Endothelial cell of hepatic sinusoid (primary cell): ENCODE results near the gene SEPTIN3.

Experiments used
- in situ Hi-C: cut with HindIII; loops from 2 replicates; pipeline ENCODE4 v1.10.0; 2017; ENCODE audit warnings: low sequenced_read_pairs

SEPTIN3 gene

DNA sequence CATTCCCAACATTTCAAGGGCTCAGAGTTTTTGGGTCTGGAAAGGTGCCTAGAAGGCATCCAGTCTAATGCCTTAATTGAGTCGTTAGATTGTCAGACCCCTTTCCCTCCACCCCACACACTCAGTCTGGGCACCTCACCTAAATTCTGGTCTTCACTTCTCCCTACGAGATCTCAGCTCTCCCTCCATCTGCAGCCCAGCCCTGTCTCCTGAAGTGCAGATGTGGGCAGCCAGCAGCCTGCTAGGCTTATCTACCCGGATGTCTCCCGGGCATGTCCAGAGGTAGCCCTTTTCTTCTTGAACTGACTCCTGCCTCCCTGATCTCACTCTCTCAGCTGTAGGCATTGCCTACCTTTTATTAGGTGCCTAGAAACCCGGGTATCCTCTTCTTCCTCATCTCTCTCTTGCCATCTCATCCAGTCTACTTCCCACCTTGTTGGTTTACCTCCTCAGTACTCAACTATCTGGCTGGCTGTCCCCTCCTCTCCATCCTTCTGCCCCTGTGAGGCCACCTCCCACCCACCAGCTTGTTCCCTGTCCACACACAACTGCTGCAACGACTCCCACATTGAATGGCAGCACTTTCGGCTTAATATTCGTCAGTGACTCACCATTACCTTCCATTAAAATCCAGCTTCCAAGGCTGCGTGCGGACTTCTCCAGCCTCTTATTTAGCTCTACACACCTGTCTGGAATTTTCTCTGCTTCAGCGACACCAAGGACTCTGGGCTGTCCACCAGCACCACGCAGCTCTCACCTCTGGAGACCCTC, 6.2 kb downstream of the SEPTIN3 start:
- in situ Hi-C loops: no loop called here

DNA sequence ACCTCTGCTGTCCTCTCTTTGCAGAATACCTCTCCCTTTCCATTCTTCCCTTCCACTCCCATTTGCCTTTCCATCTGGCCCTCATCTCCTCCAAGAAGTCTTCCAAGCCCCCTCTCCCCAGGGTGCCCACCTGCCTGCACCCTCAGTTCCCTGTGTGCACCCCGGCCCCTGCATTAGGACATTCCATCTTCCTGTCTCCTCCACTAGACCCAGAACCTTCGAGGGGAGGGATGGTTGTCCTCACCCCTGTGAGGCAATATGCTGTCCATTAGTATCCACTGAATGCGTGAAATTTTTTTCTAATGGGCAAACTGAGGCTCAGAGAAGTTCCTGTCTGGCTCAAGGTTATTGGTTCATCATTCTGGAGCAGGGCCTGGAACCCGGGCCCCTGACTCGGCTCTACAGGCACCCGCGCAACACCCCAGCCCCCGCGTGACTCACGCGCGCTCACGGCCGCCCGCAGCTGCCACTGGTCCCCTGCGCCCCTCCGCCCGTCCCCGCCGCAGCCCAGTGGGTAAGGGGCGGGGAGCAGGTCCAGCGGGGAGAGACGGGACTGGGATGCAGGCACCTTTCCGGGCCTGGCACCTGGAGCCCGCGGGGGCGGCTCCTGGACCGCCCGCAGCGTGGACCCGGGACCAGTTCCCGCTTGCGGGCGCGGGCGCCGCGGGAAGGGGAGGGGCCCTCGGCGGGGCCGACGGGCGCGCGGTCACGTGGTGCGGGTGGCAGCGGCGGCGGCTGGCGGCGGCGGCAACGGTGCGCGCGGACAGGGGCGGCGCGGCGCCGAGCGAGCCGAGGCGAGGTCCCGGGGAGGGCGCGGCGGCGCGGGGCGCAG, 7.0 kb downstream of the SEPTIN3 start:
- in situ Hi-C loops: no loop called here

DNA sequence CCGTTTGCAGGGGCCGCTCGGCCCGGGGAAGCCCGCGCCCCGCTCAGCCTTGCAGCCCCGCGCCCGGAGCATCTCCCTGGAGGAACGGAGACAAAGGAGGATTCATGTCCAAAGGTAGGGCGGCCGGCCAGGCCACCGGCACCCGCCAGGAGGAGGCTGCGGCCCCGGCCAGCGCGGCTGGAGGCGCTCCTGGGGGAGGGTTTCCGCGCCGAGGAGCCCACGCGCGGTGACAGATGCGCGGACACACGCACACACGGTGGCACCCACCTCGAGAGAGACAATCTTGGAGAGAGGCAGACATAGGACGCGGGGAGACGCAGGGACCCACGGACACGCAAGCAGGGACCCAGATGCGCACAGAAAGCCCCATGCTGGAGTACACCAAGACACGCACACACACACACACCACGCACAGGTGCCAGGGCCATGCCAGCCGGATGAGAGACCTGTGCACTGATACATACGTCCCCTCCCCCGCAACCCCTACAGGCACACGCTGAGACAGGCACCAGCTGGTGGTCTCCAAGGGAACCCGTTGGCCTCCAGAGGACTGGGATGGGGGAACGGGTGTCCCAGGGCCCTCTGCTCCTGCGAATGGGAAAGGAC, 7.8 kb downstream of the SEPTIN3 start:
- in situ Hi-C loops: no loop called here

DNA sequence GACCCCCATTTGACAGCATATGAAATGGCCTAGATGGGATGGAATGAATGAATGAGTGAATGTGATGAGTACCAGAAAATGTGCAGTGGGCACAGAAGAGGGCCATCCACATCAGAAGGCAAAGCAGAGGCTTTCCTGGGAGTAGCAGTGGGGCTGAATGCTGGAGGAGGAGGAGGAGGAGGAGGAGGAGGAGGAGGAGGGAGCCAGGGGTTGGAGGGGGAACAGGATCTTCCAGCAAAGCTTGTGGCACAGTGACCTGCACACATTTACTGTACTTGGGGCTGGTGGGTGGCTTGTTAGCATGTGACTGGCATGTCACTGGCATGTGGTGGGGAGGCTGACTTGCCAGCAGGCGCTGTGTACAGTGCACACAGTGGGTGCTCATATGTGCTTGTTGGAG, 9.5 kb downstream of the SEPTIN3 start:
- in situ Hi-C loops: no loop called here

DNA sequence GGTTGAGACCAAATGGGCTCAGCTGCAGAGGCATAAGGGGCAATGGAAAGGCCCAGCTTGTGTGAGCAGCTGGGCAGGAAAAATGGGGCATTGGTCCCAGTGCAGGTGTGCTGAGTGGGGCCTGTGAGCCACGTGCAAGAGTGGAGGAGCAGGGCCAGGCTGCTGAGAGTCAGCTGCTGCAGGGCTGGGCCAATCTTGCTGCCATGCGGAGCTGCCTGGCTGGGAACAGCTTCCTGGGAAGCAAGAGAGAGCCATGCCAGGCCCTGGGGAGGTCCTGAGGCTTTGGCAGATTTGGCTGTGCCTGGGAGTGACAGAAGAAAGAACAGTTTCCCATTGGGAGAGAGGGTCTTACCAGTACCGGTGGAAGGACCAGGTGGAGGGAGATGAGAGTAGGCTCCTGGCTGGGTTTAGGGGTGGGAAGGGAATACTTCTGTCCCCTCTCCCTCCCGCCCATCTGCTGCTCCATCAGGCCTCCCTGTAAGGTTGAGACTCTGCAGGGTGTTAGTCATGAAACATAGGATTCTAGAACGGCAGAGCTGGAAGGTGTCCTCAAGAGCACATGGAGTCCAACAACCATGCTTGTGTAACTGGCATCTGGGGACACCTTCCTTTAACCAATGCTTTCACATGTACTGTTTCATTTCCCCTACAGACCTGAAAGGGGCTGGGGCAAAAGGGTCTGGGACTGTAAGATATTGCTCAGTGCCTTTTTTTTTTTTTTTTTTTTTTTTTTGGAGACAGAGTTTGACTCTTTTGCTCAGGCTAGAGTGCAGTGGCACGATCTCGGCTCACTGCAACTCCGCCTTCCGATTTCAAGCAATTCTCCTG, 10.4 kb downstream of the SEPTIN3 start:
- in situ Hi-C loops: no loop called here

DNA sequence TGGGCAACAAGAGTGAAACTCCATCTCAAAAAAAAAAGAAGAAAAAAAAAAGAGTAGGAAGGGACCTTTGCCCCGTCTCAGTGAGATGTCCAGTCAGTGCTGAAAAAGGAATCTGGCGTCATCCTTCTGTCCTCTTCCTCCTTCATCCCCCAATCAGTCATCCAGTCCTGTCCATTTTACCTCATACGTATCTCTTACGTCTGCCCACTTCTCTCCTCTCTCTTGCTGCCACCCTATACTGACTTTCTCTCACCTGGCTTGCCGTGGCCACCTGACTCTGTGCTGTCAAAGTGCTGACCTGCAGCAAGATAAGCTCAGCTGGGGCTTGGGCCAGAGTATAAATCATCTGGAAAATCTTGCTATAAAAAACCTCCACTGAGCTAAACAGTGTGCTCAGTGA, 13.6 kb downstream of the SEPTIN3 start:
- in situ Hi-C loops: no loop called here

DNA sequence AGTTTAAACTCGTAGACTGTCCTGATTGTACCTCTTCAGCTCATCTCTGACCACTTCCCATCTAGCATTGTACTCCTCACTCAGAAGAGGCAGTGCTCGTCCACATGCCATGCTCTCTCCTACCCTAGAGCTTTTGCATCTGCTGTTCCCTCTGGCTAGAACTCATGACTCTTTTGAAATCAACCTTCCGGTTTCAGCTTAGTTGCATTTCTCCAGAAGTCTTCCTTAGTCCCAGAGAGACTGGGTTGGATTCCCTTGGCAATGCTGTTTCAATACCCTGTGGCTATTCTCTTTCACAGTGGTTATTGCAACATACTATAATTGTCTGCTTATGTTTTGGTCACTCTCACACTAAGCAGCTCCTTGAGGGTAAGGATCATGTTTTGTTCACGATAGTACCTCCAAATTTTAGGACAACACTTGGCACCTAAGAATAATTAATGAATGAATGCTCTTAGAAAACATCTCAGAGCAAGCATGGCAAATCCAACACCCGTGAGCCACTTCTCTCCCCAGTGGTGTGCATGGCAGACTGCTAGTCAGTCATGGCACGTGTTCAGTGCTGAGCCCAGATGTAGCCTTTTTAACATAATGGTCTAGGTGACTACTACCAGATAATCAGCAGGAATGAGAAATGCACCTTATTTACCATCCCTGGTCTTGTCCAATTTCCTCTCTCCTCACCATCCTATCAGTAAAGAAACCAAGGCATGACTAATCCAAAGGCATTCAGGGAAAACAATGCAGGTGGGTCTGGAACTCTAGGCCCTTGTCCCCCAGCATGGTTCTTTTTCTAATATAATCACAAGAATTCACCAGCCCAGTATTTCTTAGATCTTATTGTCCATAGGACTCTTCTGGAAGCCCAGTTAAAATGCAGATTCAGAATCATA, 14.5 kb downstream of the SEPTIN3 start:
- in situ Hi-C loops: no loop called here

DNA sequence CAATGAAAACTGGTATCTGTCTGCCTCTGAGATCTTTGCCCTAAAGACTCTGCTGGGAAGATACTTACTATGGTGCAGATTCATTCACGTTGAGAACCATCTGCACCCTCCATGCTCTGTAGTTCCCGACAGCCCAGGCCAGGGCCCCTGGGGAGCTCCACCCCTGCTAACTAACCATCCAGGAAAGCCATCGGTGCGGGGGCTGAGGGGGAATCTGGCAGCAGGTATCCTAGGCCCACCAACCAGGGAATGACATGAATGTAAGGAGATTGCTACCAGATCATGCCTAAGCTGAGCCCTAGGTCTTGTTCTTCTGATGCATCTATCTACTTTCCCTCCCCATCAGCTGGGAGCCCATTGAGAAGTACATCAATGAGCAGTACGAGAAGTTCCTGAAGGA, 18.0 kb downstream of the SEPTIN3 start:
- in situ Hi-C loops: no loop called here

DNA sequence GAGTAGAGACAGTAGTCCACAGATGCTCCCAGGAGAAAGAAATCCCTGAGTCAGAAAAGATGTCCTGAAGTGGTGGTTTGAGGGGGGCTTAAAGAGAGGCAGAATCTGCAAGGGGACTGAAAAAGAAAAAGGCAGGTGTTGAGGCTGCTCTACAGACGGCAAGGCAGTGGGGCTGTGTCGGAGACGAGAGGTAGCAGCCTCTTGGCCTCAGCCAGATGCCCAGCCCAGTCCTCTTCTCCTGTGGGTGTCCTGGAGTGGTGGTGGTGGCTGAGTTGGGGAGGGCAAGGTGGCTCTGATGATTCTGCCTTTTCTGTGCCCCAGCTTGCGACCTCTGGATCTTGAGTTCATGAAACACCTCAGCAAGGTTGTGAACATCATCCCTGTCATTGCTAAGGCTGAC, 20.0 kb downstream of the SEPTIN3 start:
- in situ Hi-C loops: no loop called here

DNA sequence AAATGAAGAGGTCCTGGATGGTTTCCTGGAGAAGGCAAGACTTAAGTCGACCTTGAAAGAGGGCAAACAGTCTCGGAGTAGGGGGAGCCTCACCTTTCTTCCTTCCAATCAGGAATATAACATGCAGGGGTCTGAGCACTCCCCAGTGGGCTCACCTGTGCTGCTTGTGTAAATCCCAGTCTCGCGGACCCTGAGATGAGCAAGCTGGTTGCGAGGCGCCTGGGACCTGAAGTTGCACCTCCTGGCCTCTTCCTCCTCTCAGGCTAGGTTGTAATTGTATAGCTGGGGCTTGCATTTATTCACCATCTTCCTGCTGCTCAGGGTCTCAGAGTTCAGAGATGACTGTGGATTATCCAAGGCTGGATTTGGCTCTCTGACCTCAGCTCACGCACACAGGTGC, 21.9 kb downstream of the SEPTIN3 start:
- in situ Hi-C loops: no loop called here

DNA sequence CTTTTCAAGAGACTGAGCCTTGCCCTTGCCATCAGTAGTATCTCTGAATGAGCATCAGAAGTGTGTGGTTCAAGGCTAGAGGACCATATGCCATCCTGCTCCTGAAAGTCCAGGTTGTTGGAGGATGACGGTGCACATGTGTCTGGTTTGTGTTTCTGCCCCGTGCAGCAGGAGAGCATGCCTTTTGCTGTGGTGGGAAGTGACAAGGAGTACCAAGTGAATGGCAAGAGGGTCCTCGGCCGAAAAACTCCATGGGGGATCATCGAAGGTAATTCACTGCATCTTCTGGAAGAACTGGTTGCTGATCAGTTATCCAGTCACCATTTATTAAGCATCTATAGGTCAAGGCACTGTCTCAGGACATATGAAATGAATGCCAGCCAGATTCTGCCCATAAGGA, 23.3 kb downstream of the SEPTIN3 start:
- in situ Hi-C loops: no loop called here

DNA sequence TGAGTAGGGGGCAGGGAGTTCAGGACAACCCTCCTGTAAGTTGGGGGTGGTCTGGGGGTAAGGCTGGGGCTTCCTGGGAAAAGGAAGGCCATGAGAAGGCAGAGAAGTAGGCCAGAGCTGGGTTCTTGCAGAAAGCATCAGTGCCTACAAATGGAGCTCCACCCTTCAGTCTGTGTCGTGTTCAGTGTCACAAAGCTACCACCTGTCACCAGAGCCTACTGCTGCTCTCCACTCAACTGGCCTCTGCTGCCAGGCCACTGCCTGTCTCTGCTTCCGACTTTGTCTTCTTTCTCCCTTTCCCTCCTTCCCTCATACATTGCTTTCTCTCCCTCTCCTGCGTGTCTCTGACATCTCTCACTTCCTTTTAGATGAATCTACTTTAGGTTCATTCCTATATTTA, 26.0 kb downstream of the SEPTIN3 start:
- in situ Hi-C loops: no loop called here

DNA sequence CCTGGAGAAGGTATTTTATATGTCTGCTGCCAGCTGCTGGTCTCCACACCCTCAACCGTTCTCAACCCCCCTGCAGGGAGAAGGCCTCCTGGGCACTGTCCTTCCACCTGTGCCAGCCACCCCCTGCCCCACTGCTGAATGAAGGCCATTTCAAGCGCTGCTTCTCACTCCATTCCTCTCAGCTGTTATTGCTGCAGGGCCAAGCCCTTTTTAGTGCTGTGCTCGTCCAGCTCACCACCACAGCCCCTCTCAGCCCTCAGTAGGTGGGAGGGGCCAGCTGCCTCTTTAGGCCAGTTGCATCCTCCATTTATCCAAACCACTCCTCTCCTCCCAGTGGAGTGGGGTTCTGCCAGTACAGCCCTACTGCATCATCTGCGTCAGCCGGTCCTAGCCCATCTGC, 27.6 kb downstream of the SEPTIN3 start:
- in situ Hi-C loops: no loop called here

DNA sequence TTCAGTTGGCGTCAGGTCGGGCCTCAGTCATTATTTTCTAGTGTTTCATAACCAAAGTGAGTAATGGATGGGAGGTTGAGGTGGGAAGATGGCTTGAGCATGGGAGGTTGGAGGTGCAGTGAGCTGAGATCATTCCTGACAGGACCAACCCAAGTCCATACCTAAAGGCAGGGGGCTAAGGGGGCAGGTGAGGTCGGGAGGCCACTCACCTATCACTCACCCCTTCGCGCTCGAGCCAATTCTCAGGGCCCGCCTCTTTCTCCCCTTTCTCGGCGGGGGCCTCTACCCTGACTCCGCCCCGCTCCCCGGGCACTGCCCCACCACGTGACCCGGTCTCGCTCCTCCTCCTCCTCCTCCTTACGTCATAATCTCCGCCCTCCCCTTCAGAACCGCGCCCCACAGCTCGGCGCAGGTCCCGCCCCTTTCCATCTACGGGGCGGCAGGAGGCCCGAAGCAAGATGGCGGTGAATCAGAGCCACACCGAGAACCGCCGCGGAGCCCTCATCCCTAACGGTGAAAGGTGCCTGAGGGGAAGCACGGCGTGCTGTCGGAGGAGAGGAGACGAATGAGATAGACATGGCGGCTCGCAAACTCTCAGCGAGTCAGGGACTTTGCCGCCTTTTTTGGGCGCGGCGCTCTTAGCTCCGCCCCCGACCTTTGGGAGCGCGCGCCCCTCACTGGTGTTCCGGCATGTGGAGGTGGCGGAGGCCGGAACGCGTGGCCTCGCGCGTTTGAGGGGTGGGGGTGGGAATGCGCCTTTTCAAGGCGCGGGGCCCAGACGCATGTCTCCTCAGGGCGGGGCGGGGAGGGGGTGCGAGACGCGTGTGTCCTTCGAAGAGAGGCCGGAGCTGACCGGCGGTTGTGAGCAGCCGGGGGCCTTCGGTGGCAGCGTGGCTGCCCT, 29.4 kb downstream of the SEPTIN3 start, which contains the start of gene WBP2NL:
Gene WBP2NL, plus strand, starts transcription at position 428 of the 901 bp plus-strand sequence. Its CDS starts 31 bp downstream, at position 459.
- in situ Hi-C loops: no loop called here

DNA sequence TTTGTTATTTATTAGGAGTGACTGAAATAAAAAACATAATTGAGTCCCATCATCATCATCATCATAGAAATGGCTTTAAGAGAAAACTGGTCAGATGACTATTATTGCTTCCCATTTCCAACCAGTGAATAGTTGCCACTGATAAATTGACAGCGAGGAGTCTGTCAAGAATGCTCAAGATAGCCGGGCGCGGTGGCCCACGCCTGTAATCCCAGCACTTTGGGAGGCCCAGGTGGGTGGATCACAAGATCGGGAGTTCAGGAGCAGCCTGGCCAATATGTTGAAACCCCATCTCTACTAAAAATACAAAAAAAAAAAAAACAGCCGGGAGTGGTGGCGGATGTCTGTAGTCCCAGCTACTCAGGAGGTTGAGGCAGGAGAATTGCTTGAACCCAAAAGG, 31.2 kb downstream of the SEPTIN3 start:
- in situ Hi-C loops: no loop called here

DNA sequence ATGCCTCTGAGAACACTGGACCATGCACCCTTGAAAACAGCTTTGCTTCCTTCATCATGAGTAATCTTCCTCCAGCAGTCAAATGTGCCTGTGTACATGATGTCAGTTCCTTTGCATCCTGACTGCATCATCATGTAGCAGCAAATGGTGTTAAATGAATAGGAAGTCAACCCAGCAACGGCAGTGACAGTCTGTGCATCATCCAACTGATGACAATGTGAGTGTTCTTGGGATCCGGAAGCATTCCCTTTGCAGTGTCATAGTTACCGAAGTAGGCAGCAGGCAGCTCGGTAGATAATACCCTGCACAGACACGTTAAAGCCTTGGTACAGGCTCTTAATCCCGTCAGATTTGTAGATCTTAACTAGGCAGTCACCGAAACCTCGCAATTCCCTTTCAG, 31.9 kb downstream of the SEPTIN3 start:
- in situ Hi-C loops: no loop called here

DNA sequence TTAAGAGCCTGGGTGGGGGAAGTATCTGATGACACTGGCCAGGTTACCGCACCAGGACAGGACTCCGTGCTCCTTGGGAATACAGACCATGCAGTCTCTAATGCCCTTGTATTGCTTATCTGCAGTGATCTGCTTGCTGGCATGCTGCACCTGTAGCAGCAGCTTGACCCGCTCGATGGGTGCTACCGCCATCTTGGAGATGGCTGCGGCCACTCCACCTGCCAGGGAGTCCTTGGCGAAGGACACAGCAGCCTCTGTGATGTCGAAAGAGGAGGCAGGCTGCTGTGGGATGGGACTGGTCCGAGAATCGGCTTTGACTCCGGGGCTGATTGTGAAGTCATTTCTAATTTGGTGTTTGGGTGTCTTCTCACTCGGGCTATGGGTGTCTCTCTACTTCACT, 32.5 kb downstream of the SEPTIN3 start:
- in situ Hi-C loops: no loop called here

DNA sequence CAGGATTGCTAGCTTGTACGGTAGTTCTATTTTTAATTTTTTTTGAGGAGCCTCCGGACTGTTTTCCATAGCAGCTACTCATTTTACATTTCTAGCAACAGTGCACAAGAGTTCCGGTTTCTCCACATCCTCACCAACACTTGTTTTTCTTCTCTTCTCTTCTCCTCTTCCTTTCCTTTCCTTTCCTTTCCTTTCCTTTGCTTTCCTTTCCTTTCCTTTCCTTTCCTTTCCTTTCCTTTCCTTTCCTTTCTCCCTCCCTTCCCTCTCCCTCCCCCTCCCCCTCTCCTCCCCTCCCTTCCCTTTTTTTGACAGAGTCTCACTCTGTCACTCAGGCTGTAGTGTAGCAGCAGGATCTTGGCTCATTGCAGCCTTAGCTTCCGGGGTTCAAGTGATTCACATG, 38.7 kb downstream of the SEPTIN3 start:
- in situ Hi-C loops: no loop called here

DNA sequence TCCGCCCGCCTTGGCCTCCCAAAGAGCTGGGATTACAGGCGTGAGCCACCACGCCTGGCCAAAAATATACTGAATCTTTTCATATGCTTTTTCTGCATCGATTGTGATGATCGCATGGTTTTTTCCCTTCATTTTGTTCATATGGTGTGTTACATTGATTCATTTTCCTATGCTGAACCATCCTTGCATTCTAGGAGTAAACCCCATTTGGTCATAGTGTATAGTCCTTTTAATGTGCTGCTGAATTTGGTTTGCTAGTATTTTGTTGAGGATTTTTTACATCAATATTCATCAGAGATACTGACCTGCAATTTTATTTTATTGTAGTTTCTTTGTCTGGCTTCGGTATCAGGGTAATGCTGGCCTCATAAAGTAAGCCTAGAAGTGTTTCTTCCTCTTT, 41.5 kb downstream of the SEPTIN3 start:
- in situ Hi-C loops: no loop called here
